ENCODE results near the gene PRSS38.
"Not testable (repeated sequence)": the region's sequence is repeated elsewhere in the genome, so short reads cannot be mapped to it uniquely, and the experiment has no call there.

PRSS38 gene

GRCh38 chr1:227869279-227869842 is 53.9 kb downstream of the PRSS38 start:
- no peak for DNase-seq (ENCODE audit: low spot score)
- in situ Hi-C loops (cut with MboI; ENCODE audit: low pct_unique_long_range_greater_than_20kb, low sequenced_read_pairs, unreplicated experiment), result no loop called here
- TF ChIP-seq CTCF (IDR thresholded peaks at IDR 0.05; ENCODE audit: extremely low read depth, insufficient read depth, missing control alignments), result no peak

DNA sequence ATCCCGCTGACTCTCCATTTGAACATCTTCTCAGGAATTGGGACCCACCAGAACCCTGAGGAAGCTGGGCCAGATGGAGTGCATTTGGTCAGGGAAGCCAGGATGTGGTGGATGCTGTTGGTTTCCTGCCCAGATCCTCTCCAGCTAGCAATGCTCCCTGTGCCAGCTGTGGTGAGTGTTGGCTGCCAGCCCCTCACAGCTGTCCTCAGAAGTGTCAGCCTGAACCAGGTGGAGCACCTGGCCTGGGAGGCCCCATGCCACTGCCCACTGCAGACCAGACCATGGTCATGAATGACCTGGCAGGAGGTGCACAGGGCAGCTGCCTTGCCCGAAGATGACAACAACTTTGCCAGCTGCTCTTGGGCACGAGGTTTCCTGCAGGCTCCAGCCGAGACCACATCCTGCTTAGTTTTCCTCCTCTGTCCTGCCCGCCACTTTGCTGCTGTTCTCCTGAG is 54.4 kb downstream of the PRSS38 start:
- no peak for DNase-seq (ENCODE audit: low spot score)
- no peak for TF ChIP-seq CTCF (IDR thresholded peaks at IDR 0.05; ENCODE audit: extremely low read depth, insufficient read depth, missing control alignments)
- in situ Hi-C loops (cut with MboI; ENCODE audit: low pct_unique_long_range_greater_than_20kb, low sequenced_read_pairs, unreplicated experiment), result no loop called here

DNA sequence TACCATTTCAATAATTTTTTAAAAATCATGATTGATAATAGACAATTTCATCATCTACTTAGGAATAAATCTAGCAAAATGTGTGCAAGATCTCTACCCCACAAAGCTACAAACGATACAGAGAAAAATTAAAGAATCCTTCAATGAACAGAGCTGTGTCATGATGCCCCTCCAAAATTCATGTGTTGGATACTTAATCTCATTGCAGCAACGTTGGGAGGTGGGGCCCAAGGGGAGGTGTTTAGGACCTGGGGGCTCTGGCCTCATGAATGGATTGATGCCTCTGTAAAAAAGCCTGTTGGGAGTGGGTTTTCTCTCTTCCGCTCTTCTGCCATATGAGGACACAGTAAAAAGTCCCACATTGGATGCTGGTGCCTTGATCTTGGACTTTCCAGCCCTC is 54.9 kb downstream of the PRSS38 start:
- no peak for DNase-seq (ENCODE audit: low spot score)
- TF ChIP-seq CTCF (IDR thresholded peaks at IDR 0.05; ENCODE audit: extremely low read depth, insufficient read depth, missing control alignments), result no peak
- in situ Hi-C loops (cut with MboI; ENCODE audit: low pct_unique_long_range_greater_than_20kb, low sequenced_read_pairs, unreplicated experiment), result no loop called here

DNA sequence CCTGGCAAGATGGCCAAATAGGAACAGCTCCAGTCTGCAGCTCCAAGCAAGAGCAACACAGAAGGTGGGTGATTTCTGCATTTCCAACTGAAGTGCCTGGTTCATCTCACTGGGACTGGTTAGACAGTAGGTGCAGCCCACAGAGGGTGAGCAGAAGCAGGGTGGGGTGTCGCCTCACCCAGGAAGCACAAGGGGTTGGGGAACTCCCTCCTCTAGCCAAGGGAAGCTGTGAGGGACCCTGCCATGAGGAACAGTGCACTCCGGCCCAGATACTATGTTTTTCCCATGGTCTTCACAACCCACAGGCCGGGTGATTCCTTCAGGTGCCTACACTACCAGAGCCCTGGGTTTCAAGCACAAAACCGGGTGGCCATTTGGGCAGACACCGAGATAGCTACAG is 56.4 kb downstream of the PRSS38 start:
- in situ Hi-C loops (cut with MboI; ENCODE audit: low pct_unique_long_range_greater_than_20kb, low sequenced_read_pairs, unreplicated experiment); DNase-seq (ENCODE audit: low spot score): not testable (repeated sequence)

- DNase-seq (ENCODE audit: low spot score); in situ Hi-C loops (cut with MboI; ENCODE audit: low pct_unique_long_range_greater_than_20kb, low sequenced_read_pairs, unreplicated experiment): not testable (repeated sequence)
Observed at GRCh38 chr1:227877810-227878209, 62.3 kb downstream of the PRSS38 start.

- no peak for TF ChIP-seq CTCF (IDR thresholded peaks at IDR 0.05; ENCODE audit: extremely low read depth, insufficient read depth, missing control alignments)
- no peak for DNase-seq (ENCODE audit: low spot score)
- in situ Hi-C loops (cut with MboI; ENCODE audit: low pct_unique_long_range_greater_than_20kb, low sequenced_read_pairs, unreplicated experiment), result no loop called here
Observed at GRCh38 chr1:227880342-227880924, 65.0 kb downstream of the PRSS38 start.

DNA sequence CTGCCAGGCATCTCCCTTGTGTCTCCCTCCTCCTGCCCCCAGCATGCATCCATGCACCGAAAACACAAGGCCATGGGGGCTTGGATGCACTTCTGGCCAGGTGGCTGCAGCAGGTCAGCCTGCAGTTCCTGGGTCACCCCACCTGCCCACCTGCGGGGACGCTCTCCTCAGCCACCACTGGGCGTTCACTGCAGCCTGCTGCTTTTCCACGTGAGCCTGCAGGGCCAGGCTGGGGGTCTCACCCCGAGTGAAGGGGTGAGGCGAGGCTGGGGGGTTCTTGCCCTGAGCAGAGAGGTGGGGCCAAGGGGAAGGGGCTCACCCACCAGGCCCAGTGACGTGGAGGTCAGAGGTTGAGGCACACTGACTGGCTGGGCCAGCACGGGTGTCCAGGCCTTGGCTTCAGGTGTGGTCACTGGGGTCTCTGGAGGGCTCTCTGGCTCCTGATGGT is 67.6 kb downstream of the PRSS38 start:
- no peak for TF ChIP-seq CTCF (IDR thresholded peaks at IDR 0.05; ENCODE audit: extremely low read depth, insufficient read depth, missing control alignments)
- DNase-seq (ENCODE audit: low spot score), result peak; percentile 25
- in situ Hi-C loops (cut with MboI; ENCODE audit: low pct_unique_long_range_greater_than_20kb, low sequenced_read_pairs, unreplicated experiment), result no loop called here
